Measurements from ENCODE around the gene SARS1.

Gene SARS1

DNA sequence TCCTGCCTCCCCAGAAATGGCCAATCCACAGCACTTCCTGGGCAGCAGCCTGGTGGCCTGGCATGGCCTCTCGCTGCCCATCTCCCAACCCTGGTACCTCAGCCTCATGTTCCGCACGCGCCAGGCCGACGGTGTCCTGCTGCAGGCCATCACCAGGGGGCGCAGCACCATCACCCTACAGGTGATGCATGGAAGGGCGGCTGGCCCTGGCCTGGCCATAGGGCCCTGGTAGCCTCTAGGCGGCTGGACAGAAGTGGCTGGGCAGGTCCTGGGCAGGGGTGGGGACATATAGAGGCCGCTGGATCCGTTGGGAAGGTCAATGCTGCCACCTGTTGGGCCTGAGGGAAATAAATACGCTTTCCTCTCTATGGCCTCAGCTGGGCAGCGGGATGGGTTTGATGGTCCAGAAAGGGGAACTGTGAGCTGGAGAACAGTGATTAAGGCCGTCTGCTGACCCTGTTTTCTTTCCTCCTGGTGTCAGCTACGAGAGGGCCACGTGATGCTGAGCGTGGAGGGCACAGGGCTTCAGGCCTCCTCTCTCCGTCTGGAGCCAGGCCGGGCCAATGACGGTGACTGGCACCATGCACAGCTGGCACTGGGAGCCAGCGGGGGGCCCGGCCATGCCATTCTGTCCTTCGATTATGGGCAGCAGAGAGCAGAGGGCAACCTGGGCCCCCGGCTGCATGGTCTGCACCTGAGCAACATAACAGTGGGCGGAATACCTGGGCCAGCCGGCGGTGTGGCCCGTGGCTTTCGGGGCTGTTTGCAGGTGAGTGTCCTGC, 50.1 kb downstream of the SARS1 start:
- DNase-seq: peak; percentile 36

DNA sequence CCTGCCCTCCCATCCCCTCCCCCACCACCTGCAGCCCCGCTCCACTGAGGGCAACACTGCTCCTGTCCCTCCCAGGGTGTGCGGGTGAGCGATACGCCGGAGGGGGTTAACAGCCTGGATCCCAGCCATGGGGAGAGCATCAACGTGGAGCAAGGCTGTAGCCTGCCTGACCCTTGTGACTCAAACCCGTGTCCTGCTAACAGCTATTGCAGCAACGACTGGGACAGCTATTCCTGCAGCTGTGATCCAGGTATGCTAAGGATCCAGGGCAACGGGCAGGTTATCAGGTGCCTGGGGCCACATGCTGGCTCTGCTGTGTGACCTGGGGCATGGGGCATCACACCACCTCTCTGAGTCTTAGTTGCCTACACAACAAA, 50.6 kb downstream of the SARS1 start:
- no peak for DNase-seq

DNA sequence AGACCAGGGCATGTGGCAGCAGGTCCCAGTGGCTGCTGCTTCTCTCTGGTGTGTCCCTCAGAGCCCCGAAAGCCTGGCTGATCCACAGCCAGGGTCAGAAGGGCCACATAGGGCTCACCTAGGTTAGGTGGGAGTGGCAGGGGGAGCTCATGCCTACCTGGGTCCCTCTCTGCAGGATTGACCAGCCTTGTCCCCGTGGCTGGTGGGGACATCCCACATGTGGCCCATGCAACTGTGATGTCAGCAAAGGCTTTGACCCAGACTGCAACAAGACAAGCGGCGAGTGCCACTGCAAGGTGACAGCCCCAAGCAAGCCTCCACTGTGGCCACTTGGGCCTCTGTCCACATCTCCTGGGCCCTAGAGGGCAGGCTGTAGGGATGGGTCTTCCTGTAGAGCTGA, 51.3 kb downstream of the SARS1 start:
- no peak for DNase-seq

DNA sequence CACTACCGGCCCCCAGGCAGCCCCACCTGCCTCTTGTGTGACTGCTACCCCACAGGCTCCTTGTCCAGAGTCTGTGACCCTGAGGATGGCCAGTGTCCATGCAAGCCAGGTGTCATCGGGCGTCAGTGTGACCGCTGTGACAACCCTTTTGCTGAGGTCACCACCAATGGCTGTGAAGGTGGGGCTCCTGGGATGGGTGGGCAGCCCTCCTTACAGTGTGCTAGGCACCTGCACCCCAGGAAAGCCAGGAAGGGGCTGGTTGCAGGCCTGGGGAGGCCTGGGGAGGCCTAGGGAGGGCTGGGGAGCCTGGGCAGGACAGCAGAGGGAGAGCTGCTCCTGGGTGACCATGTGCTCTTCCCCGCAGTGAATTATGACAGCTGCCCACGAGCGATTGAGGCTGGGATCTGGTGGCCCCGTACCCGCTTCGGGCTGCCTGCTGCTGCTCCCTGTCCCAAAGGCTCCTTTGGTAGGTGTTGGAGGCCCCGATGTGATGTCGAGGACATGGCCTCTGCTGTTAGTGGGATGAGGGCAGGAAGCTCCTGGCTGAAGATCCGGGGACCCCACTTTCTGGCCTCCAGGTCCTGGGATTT, 52.1 kb downstream of the SARS1 start:
- no peak for DNase-seq

DNA sequence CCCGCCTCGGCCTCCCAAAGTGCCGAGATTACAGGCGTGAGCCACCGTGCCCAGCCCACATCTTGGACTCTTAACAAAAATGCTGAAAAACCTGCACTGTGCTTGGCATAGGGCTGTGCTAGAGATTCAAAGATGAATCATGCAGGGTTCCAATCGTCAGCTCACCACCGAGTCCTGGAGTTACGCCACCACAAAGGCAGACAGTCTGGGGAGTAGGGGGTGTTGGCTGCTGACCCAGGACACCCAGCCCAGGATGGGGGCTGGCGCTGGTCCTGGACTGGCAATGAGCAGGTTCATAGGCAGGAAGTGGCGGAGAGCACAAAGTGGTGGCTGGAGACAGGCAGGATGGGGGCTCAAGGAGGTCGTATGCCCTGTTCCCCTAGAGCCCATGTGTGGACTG, 53.2 kb downstream of the SARS1 start:
- no peak for DNase-seq

DNA sequence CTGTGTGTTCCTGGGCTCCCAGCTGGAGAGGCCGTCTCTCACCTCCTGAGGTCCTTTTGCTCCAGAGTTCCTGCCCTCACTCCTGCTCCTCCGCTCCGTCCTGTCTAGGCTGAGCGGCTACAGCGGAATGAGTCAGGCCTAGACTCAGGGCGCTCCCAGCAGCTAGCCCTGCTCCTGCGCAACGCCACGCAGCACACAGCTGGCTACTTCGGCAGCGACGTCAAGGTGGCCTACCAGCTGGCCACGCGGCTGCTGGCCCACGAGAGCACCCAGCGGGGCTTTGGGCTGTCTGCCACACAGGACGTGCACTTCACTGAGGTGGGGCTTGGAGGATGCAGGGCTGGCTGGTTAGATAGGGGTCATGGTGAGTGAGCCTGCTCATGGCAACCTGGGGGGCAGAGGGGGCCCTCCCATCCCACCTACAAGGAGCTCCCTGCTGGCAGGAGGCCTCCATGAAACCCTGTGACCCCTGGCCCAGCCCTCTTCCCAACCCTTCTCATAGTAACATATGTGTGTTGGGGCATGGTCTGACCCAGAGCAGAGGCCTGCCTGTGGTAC, 54.1 kb downstream of the SARS1 start:
- DNase-seq: no peak

DNA sequence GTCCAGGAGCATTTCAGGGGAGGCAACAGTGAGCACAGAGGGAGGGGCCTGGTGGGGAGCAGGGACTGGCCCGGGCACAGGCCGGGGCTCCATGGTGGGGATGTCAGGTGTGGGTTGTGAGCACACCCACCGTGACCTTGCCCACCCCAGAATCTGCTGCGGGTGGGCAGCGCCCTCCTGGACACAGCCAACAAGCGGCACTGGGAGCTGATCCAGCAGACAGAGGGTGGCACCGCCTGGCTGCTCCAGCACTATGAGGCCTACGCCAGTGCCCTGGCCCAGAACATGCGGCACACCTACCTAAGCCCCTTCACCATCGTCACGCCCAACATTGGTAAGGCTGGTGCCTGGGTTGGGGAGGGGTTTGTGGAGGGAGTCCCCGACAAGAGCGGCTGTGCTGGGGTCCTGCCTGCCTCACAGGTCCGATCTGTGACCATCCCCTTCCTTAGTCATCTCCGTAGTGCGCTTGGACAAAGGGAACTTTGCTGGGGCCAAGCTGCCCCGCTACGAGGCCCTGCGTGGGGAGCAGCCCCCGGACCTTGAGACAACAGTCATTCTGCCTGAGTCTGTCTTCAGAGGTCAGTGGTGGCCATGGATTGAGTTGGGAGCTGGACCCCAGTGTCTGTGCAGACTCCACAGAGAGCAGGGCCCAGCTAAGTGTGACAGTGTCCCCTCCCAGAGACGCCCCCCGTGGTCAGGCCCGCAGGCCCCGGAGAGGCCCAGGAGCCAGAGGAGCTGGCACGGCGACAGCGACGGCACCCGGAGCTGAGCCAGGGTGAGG, 54.9 kb downstream of the SARS1 start:
- DNase-seq: no peak

GRCh38 chr1:109269212-109269980, 55.7 kb downstream of the SARS1 start:
- DNase-seq: no peak

GRCh38 chr1:109269981-109270622, 56.4 kb downstream of the SARS1 start:
- DNase-seq: no peak

DNA sequence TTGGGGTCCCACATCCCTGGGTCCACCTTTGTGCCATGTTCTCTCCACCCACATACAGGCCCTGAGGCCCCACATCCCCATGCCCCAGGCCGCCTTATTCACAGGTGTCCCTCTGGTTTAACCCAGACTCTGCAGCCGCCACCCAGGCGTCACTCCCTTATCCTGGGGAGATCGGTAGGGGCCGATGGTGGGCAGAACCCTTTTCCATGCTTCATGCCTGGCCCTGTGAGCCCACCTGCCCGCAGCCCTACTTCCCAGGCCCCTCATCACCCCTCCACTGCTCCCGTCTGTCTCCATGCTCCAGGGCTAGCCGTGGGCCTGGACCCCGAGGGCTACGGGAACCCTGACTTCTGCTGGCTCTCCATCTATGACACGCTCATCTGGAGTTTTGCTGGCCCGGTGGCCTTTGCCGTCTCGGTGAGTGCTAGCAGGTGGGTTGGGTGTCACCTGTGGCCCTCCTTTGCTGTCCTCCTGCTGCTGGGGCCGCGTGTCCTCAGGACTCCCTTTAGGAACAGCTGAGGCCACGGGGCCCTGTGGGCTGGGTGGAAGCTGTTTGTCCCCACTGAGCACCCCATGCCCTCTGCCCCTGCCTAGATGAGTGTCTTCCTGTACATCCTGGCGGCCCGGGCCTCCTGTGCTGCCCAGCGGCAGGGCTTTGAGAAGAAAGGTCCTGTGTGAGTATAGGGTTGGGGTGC, 57.1 kb downstream of the SARS1 start:
- DNase-seq: no peak

GRCh38 chr1:109271458-109271857, 57.7 kb downstream of the SARS1 start:
- DNase-seq: no peak

DNA sequence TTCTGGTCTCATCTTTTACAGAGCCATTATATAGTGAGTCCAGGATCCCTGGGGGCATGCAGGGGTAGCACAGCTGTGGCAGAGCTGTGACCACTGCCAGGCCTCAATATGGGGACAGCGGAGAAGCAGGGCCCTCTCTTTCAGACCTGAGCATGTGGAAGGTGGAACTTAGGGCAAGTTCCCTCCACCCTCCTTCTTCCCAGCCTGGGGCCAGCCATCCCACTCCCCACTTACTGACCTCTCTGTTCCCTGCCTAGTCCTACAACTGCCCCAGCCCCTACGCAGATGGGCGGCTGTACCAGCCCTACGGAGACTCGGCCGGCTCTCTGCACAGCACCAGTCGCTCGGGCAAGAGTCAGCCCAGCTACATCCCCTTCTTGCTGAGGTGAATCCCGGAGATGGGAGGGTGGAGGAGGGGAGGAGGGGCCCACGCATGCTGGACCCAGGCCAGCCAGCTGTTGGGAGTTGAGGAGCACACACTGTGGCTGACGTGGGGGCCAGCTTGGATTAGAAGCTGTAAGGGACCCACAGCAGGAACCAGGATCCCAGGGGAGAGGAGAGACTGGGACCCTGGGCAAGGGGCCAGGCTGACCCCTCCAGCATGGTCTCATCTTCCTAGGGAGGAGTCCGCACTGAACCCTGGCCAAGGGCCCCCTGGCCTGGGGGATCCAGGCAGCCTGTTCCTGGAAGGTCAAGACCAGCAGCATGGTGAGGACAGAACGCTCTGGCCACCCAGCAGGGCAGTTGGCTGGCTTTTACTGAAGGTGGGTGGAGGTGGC, 58.5 kb downstream of the SARS1 start:
- no peak for DNase-seq

DNA sequence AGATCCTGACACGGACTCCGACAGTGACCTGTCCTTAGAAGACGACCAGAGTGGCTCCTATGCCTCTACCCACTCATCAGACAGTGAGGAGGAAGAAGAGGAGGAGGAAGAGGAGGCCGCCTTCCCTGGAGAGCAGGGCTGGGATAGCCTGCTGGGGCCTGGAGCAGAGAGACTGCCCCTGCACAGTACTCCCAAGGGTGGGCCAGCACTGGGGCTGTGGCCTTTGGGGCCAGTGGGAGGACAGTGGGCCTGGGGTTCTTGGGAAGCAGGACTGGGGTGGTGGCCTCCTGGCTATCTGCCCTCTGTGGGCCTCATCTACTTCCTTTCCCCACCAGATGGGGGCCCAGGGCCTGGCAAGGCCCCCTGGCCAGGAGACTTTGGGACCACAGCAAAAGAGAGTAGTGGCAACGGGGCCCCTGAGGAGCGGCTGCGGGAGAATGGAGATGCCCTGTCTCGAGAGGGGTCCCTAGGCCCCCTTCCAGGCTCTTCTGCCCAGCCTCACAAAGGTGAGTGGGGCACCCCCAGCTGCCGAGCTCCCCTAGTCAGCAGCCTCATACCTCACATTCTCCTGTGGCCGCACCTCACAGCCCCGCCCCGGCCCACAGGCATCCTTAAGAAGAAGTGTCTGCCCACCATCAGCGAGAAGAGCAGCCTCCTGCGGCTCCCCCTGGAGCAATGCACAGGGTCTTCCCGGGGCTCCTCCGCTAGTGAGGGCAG, 59.3 kb downstream of the SARS1 start:
- DNase-seq: no peak

- DNase-seq: no peak
Measured at GRCh38 chr1:109273570-109274288, 60.0 kb downstream of the SARS1 start.

DNA sequence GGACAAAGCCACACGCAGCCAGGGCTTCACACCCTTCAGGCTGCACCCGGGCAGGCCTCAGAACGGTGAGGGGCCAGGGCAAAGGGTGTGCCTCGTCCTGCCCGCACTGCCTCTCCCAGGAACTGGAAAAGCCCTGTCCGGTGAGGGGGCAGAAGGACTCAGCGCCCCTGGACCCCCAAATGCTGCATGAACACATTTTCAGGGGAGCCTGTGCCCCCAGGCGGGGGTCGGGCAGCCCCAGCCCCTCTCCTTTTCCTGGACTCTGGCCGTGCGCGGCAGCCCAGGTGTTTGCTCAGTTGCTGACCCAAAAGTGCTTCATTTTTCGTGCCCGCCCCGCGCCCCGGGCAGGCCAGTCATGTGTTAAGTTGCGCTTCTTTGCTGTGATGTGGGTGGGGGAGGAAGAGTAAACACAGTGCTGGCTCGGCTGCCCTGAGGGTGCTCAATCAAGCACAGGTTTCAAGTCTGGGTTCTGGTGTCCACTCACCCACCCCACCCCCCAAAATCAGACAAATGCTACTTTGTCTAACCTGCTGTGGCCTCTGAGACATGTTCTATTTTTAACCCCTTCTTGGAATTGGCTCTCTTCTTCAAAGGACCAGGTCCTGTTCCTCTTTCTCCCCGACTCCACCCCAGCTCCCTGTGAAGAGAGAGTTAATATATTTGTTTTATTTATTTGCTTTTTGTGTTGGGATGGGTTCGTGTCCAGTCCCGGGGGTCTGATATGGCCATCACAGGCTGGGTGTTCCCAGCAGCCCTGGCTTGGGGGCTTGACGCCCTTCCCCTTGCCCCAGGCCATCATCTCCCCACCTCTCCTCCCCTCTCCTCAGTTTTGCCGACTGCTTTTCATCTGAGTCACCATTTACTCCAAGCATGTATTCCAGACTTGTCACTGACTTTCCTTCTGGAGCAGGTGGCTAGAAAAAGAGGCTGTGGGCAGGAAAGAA, 61.1 kb downstream of the SARS1 start:
- peak; percentile 25 for DNase-seq

GRCh38 chr1:109275706-109276345, 62.1 kb downstream of the SARS1 start:
- DNase-seq: no peak

- DNase-seq: peak; percentile 73
Measured at GRCh38 chr1:109277434-109278204, 63.9 kb downstream of the SARS1 start.
